GM19467 (cell line): ENCODE data around the gene RRBP1.

Experiments used
- ATAC-seq: cut with Tn5 transposase; IDR thresholded peaks from one replicate; pipeline ENCODE4 v1.9.1; 2021; ENCODE audit warnings: mild to moderate bottlenecking, moderate library complexity; ENCODE audit not compliant: unreplicated experiment

RRBP1 gene, protein sequence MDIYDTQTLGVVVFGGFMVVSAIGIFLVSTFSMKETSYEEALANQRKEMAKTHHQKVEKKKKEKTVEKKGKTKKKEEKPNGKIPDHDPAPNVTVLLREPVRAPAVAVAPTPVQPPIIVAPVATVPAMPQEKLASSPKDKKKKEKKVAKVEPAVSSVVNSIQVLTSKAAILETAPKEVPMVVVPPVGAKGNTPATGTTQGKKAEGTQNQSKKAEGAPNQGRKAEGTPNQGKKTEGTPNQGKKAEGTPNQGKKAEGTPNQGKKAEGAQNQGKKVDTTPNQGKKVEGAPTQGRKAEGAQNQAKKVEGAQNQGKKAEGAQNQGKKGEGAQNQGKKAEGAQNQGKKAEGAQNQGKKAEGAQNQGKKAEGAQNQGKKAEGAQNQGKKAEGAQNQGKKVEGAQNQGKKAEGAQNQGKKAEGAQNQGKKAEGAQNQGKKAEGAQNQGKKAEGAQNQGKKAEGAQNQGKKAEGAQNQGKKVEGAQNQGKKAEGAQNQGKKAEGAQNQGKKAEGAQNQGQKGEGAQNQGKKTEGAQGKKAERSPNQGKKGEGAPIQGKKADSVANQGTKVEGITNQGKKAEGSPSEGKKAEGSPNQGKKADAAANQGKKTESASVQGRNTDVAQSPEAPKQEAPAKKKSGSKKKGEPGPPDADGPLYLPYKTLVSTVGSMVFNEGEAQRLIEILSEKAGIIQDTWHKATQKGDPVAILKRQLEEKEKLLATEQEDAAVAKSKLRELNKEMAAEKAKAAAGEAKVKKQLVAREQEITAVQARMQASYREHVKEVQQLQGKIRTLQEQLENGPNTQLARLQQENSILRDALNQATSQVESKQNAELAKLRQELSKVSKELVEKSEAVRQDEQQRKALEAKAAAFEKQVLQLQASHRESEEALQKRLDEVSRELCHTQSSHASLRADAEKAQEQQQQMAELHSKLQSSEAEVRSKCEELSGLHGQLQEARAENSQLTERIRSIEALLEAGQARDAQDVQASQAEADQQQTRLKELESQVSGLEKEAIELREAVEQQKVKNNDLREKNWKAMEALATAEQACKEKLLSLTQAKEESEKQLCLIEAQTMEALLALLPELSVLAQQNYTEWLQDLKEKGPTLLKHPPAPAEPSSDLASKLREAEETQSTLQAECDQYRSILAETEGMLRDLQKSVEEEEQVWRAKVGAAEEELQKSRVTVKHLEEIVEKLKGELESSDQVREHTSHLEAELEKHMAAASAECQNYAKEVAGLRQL (N-terminal part only)

DNA sequence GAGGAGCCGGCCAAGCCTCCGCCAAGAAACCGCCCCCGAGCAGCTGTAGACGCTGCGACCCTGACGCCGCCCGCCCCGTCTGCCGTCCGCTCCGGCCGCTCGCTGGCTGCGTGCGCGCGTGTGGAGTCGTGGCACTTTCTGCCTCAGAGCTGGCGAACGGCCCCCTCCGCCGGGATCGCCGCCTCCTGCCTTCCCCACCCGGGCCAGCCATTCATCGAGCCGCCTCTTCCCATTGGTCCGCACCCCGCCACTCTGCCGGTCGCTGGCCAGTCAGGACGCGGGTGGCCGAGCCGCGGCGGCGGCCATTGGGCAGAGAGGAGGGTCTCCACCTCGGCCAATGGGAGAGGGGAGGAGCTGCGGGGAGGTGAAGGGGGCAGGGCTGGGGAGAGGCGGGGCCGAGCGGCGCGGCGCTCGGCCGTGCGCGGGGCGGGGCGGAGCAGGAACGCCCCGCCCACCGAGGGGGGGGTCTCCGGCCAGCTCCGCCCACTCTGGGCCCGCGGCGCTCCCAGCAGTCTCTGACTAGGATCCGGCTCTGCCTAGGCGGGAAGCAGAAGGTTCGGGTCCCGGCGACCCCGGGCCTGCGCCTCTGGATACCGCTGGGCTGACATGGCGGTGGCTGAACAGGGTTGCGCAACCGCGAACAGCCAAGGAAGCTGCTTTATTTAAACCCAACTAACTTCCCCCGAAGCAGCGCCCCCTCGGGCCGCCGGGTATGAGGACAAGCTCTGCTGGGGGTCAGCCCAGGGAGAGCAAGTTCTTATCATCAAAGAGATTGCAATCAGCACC is at the start of gene RRBP1:
Gene RRBP1 (minus strand): TSS at position 140 of the 786 bp plus-strand sequence. CDS start 21,735 bp downstream, outside the sequence.
- ATAC-seq: peak; percentile 86

DNA sequence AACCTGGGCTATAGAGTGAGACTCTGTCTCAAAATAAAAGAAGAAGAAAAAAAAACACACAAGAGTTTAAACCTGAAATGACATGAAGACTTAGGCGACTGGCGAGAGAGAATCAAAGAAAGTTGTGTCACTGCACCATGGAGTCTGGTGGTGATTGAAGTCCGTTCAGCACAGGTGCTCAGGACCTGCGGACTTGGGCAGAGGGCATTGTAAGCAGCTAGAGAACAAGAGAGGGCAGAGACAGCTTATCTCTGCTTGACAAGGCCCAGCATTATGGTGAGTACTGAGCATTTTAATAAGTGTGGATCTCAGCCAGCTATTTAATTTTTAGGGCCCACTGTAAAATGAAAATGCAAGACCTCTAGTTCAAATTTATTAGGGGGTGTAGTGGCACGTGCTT is 49.2 kb upstream of the RRBP1 start:
- ATAC-seq: no peak

DNA sequence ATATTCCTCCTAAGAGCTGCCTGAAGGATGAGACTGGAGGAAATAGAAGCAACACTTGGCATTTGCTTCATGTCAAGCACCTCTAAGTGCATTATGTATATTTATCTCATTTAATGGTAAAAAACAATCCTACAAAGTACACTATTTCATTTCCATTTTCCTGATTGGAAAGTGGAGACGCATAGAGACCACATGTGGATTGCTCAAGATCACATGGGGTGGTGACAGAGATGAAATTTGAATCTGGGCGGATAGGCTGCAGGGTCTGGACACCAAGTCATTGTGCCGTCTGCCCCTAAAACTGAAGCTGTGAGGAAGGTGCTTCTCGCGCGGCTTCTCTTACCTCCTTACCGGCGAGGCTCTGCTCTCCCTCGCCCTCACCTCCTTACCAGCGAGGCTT is 48.0 kb upstream of the RRBP1 start:
- ATAC-seq: no peak

DNA sequence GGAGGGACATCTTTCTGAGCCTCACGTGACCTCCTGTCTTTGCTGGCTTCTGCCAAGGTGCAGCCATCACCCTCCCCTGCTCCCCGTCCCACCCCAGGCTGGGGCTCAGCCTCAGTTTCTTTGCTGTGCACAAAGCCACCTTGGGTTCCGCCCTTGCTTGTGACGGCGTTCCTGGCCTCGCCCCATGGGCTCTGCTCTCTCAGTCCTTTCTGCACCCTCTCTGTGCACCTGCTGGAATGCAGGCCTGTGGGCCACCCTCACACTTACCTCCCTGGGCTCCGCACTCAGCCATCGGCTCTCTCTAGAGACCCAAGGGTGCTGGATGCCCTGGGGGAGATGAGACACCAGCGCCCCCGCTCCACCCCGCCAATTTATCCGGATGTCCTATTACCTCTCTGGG is 46.0 kb upstream of the RRBP1 start:
- no peak for ATAC-seq

DNA sequence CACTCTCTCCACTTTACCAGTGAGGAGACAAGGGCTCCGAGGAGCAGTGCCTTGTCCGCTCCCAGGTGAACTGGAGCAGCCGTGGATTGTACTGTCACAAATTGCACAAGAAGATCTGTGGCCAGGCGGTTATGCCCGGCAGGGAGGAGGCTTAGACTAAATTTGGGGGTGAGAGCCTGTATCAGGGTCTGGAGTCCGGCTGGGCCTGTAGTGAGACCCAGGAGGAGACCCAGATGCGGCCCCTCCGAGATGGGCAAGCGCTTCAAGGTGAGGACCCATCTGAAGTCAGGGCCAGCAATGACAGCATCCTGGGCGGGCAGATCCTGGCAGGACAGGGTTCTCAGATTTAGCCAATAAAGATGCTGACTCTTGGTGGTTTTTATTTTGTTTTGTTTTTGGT is 45.3 kb upstream of the RRBP1 start:
- no peak for ATAC-seq

DNA sequence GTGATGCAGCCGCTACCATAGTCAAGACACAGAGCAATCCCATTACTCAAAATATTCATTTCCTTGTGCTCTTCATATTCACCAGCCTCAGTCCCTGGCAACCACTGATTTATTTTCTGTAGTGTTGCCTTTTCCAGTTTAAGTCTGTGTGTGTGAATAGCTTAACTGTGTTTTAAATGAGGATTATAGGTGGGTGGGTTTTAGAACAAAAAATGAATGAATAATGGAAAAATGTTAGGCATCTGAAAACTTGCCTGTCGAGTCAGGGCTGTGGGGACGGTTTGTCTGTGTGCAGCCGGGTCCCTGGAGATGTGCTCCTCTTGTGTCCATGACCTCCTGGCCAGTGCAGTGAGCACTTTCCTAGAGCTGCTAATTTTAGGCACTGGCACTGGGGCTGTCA is 44.9 kb upstream of the RRBP1 start:
- no peak for ATAC-seq

DNA sequence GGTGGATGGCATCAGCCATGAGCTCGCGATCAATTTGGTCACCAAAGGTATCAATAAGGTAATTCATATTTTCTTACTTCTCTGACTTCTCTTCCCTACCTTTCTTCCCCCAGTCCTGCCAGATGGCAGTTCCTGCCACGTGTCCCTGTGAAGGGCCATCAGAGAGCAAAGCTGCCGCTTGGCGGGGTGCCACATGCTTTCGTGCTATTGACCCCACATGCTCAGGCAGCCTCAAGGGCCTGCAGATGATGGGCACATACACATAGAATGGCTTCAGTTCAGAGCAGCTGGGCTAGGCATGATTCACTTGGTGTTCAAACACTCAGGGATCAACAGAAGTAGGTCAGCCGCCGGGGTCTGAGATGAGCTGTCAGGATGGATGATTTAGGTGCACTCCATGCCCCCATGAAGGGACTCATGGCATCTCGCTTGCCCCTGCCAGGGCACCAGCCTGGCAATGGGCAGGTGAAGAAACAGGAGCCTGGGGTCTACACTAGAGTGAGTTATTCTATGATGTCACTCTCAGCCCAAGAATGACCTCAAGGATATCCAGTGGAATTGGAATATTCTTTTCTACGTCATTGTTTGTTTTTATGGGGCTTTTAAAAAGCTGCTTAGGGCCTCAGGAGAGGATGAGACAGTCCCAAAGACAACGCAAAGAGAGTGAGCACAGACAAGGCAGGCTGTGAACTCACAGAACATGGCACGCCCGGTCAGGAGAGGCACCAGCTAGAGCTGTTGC is 43.2 kb upstream of the RRBP1 start:
- ATAC-seq: no peak

DNA sequence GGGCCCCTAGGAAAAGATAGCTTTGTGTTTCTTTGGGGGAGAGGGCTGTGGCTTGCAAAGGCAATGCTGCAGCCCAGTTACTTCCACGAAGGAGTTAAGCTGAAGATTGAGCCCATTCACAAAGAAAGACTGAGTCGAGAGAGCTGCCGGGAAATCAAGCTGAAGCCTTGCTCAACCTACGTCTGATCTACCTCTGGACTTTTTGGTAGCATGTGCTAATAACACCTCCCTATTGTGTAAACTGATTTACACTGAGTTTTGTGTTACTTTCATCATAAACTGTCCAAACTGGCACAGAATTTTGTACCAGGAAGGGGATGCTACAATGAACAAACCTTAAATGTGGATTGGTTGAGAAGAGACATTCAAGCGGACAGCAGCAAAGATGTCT is 41.3 kb upstream of the RRBP1 start:
- no peak for ATAC-seq

DNA sequence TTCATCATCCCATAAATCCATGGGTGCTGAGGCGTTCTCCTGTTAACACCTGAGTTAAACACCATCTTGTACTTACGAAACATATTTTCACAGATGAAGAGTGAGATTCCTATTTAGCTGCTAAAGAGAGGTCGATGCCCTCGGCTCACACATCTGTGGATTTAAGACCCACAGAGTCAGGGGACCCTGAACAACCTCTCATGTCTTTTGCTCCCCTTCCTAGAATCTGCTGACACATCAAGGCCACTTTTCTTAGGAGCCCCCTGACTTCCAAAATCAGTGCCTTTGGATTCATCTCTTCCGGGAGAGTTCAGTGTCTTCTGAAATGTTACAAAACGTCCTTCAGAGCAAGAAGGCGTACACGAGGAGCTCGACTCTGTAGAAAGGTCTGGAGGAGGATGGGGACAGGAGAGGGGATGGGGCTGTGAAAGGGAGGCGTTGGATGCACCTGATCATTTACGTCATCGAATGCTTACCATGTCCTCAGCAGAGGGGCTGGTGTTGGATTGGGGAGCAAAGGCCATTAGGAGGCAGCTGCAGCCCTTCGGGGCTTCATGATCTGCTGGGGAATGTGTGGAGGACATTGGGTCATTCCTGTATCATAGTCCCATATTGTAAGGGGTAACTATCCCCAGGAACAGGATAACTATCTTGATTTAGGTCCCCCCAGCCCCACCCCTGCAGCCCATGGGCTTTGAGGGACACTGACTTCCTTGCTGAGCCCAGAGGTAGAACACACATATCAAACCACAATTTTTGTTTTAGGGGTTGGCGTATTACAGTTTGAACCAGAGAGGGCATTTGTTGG is 40.7 kb upstream of the RRBP1 start:
- ATAC-seq: no peak

DNA sequence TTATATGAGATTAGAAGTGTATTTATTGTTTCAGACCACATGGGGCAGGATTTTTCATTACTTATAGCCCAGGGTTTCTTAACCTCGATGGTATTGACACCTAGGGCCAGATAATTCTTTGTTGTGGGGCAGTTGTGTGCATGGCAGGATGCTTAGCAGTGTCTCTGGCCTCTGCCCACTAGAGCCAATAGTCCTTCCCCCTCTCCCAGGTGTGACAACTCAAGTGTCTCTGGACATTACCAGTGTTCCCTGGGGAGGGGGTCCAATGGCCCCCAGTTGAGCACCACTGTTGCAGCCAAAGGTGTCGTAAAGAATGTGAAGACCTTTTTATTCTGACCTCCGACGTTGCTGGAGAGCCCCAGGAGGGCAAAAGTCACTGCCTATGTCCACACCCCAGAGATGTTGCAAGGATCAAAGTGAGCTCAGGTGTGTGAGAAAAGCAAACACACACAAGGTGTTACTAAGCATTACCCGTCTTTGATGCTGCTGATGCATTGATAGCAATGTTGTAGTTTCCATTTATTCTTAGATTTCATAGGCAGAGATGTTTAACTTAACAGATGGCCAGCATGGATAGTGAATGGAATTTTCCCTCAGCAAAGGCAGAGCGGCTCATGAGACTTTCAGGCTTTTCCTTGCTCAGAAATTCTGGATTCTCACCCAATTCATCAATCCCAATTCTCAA is 39.9 kb upstream of the RRBP1 start:
- ATAC-seq: no peak

DNA sequence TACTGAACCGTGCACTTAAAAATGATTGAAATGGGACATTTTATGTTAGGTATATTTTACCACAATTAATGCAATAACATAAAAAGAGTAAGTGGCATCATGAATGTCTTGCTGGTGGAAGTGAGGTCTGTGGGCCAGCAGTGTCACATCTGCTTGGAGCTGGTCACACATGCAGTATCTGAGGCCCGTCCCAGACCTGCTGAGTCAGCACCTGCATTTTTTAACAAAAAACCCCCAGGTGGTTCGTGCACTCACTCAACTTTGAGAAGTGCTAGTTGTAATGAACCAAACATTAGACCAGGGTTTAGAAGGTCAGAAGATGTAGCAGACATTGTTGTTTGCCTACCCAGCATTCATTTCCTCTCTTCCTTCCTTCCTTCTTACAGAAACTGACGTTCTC is 38.7 kb upstream of the RRBP1 start:
- no peak for ATAC-seq

DNA sequence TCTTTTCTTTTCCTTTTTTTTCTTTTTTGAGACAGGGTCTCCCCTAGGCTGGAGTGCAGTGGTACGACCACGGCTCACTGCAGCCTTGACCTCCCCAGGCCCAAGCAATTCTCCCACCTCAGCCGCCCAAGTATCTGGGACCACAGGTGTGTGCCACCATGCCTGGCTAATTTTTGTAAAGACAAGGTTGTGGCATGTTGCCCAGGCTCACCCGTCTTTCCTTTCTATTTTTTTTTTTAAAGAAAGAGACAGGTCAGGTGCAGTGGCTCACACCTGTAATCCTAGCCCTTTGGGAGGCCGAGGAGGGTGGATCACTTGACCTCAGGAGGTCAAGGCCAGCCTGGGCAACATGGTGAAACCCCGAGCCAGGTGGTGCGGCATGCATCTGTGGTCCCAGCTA is 34.3 kb upstream of the RRBP1 start:
- no peak for ATAC-seq

DNA sequence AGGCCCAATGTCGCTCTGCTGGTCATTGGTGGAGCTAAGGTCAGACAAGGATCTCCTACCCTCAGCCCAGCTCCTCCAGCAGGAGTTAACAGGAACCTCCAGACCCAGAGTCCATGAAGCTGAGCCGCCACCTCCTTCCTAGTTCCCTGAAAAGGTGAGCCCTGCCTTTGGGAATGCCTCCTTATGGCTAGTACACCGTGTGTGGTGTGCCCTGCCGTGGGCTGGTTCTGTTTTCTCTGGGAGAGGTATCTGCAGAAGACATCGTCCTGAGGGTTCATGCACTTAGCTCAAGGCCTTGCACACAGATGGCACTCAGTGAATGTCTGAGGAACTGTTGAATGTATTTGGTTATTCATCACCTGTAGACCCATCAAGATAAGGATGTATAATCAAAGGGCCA is 33.0 kb upstream of the RRBP1 start:
- no peak for ATAC-seq

DNA sequence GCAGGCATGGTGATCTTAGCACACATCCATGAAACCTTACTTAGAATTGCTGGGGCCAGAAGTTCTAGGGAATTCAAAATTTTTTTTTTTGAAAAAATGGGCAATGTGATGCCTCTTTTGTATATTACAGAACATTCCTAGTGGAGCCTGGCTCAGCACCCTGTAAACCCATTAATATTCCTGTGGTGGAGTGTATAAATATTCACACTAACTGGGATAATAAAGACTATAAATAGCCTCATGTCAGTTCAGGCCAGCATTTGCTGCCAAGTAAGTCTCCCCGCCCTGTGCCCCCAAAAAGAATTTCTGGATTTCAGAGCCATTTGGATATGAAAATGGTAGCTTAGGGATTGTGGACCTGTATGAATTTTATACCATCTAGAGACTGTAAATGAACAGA is 32.6 kb upstream of the RRBP1 start:
- no peak for ATAC-seq

DNA sequence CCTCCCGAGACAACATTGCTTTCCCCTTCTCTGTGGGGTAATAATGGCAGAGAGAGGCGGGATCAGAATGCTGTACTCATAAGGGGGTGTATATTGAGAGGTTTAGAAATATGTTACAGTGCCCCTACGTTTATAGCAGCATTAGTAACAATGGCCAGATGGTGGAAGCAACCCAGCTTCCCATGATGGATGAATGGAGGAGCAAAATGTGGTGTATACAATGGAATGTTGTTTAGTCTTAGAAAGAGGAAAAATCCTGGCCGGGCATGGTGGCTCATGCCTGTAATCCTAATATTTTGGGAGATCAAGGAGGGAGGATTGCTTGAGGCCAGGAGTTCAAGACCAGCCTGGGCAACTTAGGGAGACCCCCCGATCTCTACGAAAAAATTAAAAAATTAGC is 30.7 kb upstream of the RRBP1 start:
- no peak for ATAC-seq

DNA sequence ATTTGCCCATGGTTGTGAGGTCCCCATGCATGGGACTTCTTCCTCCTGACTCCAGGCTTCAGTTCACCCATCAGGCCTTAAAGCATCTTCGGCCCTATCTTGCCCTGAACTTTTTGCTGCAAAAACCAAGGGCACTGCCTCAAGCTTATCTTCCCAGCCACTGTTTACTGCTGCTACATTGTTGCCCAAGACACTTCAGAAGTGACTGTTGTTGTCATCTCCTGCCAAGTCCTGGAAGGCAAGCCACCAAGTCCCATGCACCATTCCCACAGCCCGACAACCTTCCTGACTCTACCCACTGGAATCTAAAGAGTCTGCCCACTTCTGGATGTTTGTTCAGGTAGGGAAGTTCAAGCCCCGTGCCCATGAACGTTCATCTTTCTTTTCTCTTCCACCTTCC is 30.2 kb upstream of the RRBP1 start:
- no peak for ATAC-seq

DNA sequence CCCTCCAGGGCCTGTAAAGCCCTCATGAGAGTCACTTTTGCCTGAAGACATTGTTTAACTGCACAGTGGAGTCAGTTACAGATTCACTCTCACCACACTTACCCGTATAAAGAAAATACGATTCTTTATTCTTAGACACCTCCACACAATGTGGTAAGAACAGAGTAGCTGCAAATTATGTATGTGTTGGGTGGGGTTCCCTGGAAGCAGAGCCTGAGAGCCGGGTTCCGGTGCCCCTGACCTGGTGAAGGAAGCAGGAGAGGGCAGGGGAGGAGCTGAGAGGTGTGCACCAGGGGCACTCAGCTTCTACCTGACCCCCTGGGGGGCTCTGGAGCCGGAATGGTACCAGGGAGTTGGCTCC is 29.2 kb upstream of the RRBP1 start:
- ATAC-seq: no peak

DNA sequence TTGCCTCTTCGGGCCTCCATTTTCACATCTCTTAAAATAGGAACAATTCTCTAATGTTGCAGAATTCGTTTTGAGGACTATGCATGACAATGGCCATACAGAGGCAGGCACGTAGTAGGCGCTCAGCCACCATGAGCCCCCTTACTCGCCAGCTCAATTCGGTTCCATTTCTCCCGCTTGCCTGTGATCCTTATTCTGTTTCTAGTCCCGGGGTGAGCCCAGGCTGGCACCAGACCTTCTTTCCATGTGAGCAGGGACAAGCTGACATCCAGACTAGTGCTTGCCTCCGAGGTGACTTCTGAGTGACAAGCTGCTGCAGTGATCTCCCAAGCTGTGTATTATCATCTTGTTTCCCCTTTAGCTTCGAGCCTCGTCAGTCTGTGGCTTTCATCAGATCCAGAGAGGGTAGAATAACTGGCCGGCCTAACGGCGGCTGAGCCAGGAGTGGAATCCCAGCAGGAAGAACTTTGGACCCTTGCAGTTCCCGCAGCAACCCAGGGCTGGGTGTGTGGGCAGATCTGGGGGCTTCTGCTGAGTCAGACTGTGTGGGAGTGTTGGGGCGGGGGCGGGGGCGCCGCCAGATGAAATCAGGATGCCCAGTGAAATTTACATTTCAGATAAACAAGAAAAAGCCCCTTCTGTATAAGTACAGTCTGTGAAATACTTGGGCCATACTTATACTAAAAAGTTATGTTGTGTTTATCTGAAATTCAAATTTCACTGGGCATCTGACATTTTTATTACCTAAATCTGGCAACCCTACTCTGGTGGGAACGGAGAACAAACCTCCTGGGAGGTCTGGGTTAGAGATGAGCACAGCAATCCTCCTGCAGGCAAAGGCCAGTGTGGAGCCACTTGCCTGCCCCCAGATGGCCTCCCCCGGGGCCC is 28.6 kb upstream of the RRBP1 start:
- no peak for ATAC-seq
